ENCODE measurements around the gene TMEM11. TPM values are rescaled to one million over a fixed set of nuclear protein-coding genes. Genes with fewer than 3 reads are reported as not detected.

The TMEM11 gene
- total RNA-seq, 2 experiments from 2014 or later = 26.8 to 34.0 TPM

GRCh38 chr17:21217346-21217745 is 3.4 kb upstream of the TMEM11 start:
- BruUV-seq (replicated peaks) = TSS peak; percentile 12
- Histone ChIP-seq H3K27ac (ENCODE audit: low read depth, low read length, poor library complexity, severe bottlenecking) (no peak overlapping the region), H3K4me2 (ENCODE audit: low read length) (no peak overlapping the region), H3K79me2 (ENCODE audit: insufficient read depth, low read depth, low read length) (peaks cover 25% of the 10 kb centered on the region), H3K36me3 (ENCODE audit: insufficient read depth, low read length) (peaks cover 36% of the 10 kb centered on the region), H4K20me1 (ENCODE audit: insufficient read depth, low read length) (peaks cover 9% of the 10 kb centered on the region), H3K9me2 (ENCODE audit: insufficient read depth, low read length) (no peaks in the 10 kb centered on the region), H2AFZ (ENCODE audit: low read length) (no peak overlapping the region), H3K4me1 (ENCODE audit: insufficient read depth, low read length, poor library complexity, severe bottlenecking) (peaks cover 15% of the 10 kb centered on the region), H3K9me3 (ENCODE audit: low read length) (0 out of 2 replicates have a peak, but pooled peaks cover 4% of the 10 kb centered on the region), H3K4me3 (ENCODE audit: low read depth, low read length, poor library complexity, severe bottlenecking) (no peak overlapping the region)
- DNase-seq (ENCODE audit: low spot score) = no peak
- ChIA-PET CTCF (ENCODE audit: unreplicated experiment) (no interaction called here), POLR2A (no interaction called here)
- intact Hi-C loops (cut with micrococcal nuclease; ENCODE audit: unreplicated experiment) = no loop called here
- no peak for TF ChIP-seq EZH2phosphoT487 (IDR thresholded peaks at IDR 0.05; ENCODE audit: borderline replicate concordance, low read depth, low read length)
- TF ChIP-seq, protein P1, sequence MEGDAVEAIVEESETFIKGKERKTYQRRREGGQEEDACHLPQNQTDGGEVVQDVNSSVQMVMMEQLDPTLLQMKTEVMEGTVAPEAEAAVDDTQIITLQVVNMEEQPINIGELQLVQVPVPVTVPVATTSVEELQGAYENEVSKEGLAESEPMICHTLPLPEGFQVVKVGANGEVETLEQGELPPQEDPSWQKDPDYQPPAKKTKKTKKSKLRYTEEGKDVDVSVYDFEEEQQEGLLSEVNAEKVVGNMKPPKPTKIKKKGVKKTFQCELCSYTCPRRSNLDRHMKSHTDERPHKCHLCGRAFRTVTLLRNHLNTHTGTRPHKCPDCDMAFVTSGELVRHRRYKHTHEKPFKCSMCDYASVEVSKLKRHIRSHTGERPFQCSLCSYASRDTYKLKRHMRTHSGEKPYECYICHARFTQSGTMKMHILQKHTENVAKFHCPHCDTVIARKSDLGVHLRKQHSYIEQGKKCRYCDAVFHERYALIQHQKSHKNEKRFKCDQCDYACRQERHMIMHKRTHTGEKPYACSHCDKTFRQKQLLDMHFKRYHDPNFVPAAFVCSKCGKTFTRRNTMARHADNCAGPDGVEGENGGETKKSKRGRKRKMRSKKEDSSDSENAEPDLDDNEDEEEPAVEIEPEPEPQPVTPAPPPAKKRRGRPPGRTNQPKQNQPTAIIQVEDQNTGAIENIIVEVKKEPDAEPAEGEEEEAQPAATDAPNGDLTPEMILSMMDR (conservative IDR thresholded peaks at IDR 0.05; ENCODE audit: low read length) = no peak

- Histone ChIP-seq H3K9me3 (ENCODE audit: low read length) (no peaks in the 10 kb centered on the region), H3K9me2 (ENCODE audit: insufficient read depth, low read length) (no peaks in the 10 kb centered on the region), H3K79me2 (ENCODE audit: insufficient read depth, low read depth, low read length) (peaks cover 39% of the 10 kb centered on the region), H3K4me2 (ENCODE audit: low read length) (peak overlapping the region; percentile 91), H3K4me1 (ENCODE audit: insufficient read depth, low read length, poor library complexity, severe bottlenecking) (peaks cover 27% of the 10 kb centered on the region), H3K27ac (ENCODE audit: low read depth, low read length, poor library complexity, severe bottlenecking) (no peak overlapping the region), H3K36me3 (ENCODE audit: insufficient read depth, low read length) (peaks cover 33% of the 10 kb centered on the region), H3K4me3 (ENCODE audit: low read depth, low read length, poor library complexity, severe bottlenecking) (no peak overlapping the region), H2AFZ (ENCODE audit: low read length) (no peak overlapping the region), H4K20me1 (ENCODE audit: insufficient read depth, low read length) (peaks cover 24% of the 10 kb centered on the region)
- DNase-seq (ENCODE audit: low spot score) = no peak
- BruUV-seq (replicated peaks) = no TSS peak
- TF ChIP-seq, protein P1 (conservative IDR thresholded peaks at IDR 0.05; ENCODE audit: low read length) = no peak
- TF ChIP-seq EZH2phosphoT487 (IDR thresholded peaks at IDR 0.05; ENCODE audit: borderline replicate concordance, low read depth, low read length) = no peak
- CTCF ChIA-PET (ENCODE audit: unreplicated experiment) = no interaction called here
- intact Hi-C loops (cut with micrococcal nuclease; ENCODE audit: unreplicated experiment) = loop anchor here (2.0 kb wide), 3 partner anchors 89 to 173 kb away; partner anchors contain the start of genes DHRS7B and USP22
- POLR2A ChIA-PET = no interaction called here
Measured at GRCh38 chr17:21215935-21216334, 2.0 kb upstream of the TMEM11 start.

GRCh38 chr17:21214777-21215541 is 998 bp upstream of the TMEM11 start:
- peaks cover 49% of the 10 kb centered on the region for H3K79me2 ChIP-seq (ENCODE audit: insufficient read depth, low read depth, low read length)
- H3K9me2 ChIP-seq (ENCODE audit: insufficient read depth, low read length) = no peaks in the 10 kb centered on the region
- intact Hi-C loops (cut with micrococcal nuclease; ENCODE audit: unreplicated experiment) = loop anchor here (1.0 to 2.0 kb wide), 4 partner anchors 60 to 172 kb away; partner anchors contain the start of genes DHRS7B and USP22
- ChIA-PET CTCF (ENCODE audit: unreplicated experiment) (no interaction called here), POLR2A (interaction anchor here (0.6 kb wide), 1 partner anchor 55 kb away, joined by 4 read pairs; no protein-coding TSS in a partner anchor)
- BruUV-seq (replicated peaks) = TSS peak; percentile 57
- H3K36me3 ChIP-seq (ENCODE audit: insufficient read depth, low read length) = peaks cover 36% of the 10 kb centered on the region
- no peak for TF ChIP-seq EZH2phosphoT487 (IDR thresholded peaks at IDR 0.05; ENCODE audit: borderline replicate concordance, low read depth, low read length)
- TF ChIP-seq, protein P1 (conservative IDR thresholded peaks at IDR 0.05; ENCODE audit: low read length) = no peak
- H3K4me1 ChIP-seq (ENCODE audit: insufficient read depth, low read length, poor library complexity, severe bottlenecking) = peaks cover 27% of the 10 kb centered on the region
- H3K4me3 ChIP-seq (ENCODE audit: low read depth, low read length, poor library complexity, severe bottlenecking) = peak overlapping the region; percentile 97
- H3K4me2 ChIP-seq (ENCODE audit: low read length) = peak overlapping the region; percentile 91
- H4K20me1 ChIP-seq (ENCODE audit: insufficient read depth, low read length) = peaks cover 26% of the 10 kb centered on the region
- peak overlapping the region; percentile 60 for H3K27ac ChIP-seq (ENCODE audit: low read depth, low read length, poor library complexity, severe bottlenecking)
- peak overlapping the region; percentile 82 for H2AFZ ChIP-seq (ENCODE audit: low read length)
- peak; percentile 33 for DNase-seq (ENCODE audit: low spot score)
- no peaks in the 10 kb centered on the region for H3K9me3 ChIP-seq (ENCODE audit: low read length)
